ENCODE data around the gene GATD1. TPM values are rescaled to one million over a fixed set of nuclear protein-coding genes. Genes with fewer than 3 reads are reported as not detected.

GATD1 gene
- total and polyA plus RNA-seq, 9 of the 15 experiments (the other 6 are each of a cell fraction or from before 2014, with no cell fraction given): 2.8 to 144 (median 36.9) TPM

DNA sequence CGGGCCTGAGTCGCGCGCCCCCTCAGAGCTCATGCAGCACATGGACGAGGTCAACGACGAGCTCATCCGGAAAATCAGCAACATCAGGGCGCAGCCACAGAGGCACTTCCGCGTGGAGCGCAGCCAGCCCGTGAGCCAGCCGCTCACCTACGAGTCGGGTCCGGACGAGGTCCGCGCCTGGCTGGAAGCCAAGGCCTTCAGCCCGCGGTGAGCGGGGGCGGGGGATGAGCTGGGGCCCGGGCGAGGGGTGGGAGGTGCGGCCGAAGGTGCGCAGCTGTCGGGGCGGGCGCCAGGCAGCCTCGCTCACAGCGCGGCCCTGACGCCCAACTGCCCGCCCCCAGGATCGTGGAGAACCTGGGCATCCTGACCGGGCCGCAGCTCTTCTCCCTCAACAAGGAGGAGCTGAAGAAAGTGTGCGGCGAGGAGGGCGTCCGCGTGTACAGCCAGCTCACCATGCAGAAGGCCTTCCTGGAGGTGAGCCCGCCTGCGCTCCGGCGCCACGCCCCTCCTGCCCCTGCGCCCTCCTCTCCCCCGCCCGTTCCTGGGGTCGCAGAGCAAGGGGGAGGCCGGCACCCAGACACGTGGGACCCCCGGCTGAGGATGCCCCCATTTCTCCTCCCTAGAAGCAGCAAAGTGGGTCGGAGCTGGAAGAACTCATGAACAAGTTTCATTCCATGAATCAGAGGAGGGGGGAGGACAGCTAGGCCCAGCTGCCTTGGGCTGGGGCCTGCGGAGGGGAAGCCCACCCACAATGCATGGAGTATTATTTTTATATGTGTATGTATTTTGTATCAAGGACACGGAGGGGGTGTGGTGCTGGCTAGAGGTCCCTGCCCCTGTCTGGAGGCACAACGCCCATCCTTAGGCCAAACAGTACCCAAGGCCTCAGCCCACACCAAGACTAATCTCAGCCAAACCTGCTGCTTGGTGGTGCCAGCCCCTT, 50.7 kb downstream of the GATD1 start (continued):
- TF ChIP-seq RFX1 (IDR thresholded peaks at IDR 0.05) (no peak), SMC3 (conservative IDR thresholded peaks at IDR 0.05; ENCODE audit: insufficient read depth, low read depth, low read length) (no peak), JUNB (CRISPR knock-in tag; conservative IDR thresholded peaks at IDR 0.05) (no peak), FOXP1 (CRISPR knock-in tag; IDR thresholded peaks at IDR 0.05) (no peak), MAZ (CRISPR knock-in tag; conservative IDR thresholded peaks at IDR 0.05 in 1 of 2, IDR thresholded peaks at IDR 0.05 in 1 of 2) (peak in 1 of 2 experiments; percentile 63; a peak in 2 of 4 replicates), TGIF2 (CRISPR knock-in tag; IDR thresholded peaks at IDR 0.05) (no peak), POLR2AphosphoS5 (IDR thresholded peaks at IDR 0.05; ENCODE audit: control insufficient read depth, insufficient read depth, low read depth, low read length) (peak; percentile 47; the same call in 1 of the 2 replicates), ZNF3 (CRISPR knock-in tag; IDR thresholded peaks at IDR 0.05) (no peak), PML (IDR thresholded peaks at IDR 0.05; ENCODE audit: low read length) (no peak), ZNF507 (tag; conservative IDR thresholded peaks at IDR 0.05) (no peak), CHCHD3 (CRISPR knock-in tag; IDR thresholded peaks at IDR 0.05) (no peak), ETV5 (CRISPR knock-in tag; IDR thresholded peaks at IDR 0.05; ENCODE audit: low read depth) (no peak), ZNF134 (CRISPR knock-in tag; conservative IDR thresholded peaks at IDR 0.05) (no peak), POLR3G (IDR thresholded peaks at IDR 0.05; ENCODE audit: extremely low read depth, insufficient read length, insufficient replicate concordance) (no peak)
- TF ChIP-seq, protein P1, sequence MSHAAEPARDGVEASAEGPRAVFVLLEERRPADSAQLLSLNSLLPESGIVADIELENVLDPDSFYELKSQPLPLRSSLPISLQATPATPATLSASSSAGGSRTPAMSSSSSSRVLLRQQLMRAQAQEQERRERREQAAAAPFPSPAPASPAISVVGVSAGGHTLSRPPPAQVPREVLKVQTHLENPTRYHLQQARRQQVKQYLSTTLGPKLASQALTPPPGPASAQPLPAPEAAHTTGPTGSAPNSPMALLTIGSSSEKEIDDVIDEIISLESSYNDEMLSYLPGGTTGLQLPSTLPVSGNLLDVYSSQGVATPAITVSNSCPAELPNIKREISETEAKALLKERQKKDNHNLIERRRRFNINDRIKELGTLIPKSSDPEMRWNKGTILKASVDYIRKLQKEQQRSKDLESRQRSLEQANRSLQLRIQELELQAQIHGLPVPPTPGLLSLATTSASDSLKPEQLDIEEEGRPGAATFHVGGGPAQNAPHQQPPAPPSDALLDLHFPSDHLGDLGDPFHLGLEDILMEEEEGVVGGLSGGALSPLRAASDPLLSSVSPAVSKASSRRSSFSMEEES (CRISPR knock-in tag; IDR thresholded peaks at IDR 0.05): no peak
- TF ChIP-seq, protein P2, sequence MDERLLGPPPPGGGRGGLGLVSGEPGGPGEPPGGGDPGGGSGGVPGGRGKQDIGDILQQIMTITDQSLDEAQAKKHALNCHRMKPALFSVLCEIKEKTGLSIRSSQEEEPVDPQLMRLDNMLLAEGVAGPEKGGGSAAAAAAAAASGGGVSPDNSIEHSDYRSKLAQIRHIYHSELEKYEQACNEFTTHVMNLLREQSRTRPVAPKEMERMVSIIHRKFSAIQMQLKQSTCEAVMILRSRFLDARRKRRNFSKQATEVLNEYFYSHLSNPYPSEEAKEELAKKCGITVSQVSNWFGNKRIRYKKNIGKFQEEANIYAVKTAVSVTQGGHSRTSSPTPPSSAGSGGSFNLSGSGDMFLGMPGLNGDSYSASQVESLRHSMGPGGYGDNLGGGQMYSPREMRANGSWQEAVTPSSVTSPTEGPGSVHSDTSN (CRISPR knock-in tag; IDR thresholded peaks at IDR 0.05; ENCODE audit: low read depth): no peak
- TF ChIP-seq, protein P2 (tag; conservative IDR thresholded peaks at IDR 0.05; ENCODE audit: low read depth): no peak
- TF ChIP-seq, protein P3, sequence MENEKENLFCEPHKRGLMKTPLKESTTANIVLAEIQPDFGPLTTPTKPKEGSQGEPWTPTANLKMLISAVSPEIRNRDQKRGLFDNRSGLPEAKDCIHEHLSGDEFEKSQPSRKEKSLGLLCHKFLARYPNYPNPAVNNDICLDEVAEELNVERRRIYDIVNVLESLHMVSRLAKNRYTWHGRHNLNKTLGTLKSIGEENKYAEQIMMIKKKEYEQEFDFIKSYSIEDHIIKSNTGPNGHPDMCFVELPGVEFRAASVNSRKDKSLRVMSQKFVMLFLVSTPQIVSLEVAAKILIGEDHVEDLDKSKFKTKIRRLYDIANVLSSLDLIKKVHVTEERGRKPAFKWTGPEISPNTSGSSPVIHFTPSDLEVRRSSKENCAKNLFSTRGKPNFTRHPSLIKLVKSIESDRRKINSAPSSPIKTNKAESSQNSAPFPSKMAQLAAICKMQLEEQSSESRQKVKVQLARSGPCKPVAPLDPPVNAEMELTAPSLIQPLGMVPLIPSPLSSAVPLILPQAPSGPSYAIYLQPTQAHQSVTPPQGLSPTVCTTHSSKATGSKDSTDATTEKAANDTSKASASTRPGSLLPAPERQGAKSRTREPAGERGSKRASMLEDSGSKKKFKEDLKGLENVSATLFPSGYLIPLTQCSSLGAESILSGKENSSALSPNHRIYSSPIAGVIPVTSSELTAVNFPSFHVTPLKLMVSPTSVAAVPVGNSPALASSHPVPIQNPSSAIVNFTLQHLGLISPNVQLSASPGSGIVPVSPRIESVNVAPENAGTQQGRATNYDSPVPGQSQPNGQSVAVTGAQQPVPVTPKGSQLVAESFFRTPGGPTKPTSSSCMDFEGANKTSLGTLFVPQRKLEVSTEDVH (IDR thresholded peaks at IDR 0.05; ENCODE audit: low read depth, partially characterized antibody): no peak
- TF ChIP-seq, protein P4, sequence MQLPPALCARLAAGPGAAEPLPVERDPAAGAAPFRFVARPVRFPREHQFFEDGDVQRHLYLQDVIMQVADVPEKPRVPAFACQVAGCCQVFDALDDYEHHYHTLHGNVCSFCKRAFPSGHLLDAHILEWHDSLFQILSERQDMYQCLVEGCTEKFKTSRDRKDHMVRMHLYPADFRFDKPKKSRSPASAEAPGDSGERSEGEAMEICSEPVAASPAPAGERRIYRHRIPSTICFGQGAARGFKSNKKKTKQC (CRISPR knock-in tag; IDR thresholded peaks at IDR 0.05): no peak

All from K562 (cell line).